Kidney epithelial cell (primary cell): Measurements from ENCODE around the gene C9orf153. TPM values are rescaled to one million over a fixed set of nuclear protein-coding genes. Genes with fewer than 3 reads are reported as not detected.

ENCODE experiments used
- DNase-seq: peaks from one replicate; pipeline ENCODE4 v3.0.0-alpha.2; 2010; ENCODE audit warnings: low read depth
- H3K27me3 ChIP-seq: 2 replicates; pipeline ENCODE4 v1.6.0; 2011; ENCODE audit warnings: low read length; ENCODE audit not compliant: control insufficient read depth, insufficient read depth
- H3K36me3 ChIP-seq: 2 replicates; pipeline ENCODE4 v1.5.1; 2011; ENCODE audit warnings: low read length; ENCODE audit not compliant: control insufficient read depth, insufficient read depth
- H3K4me3 ChIP-seq: 2 replicates; pipeline ENCODE4 v1.5.1; 2011; ENCODE audit warnings: low read depth, mild to moderate bottlenecking, control low read depth, low read length
- total RNA-seq: library from RNA; depleted of rRNA; stranded (reverse); fragments of >200 nt; gene quantifications from 2 replicates; pipeline ENCODE4 v1.2.3, GENCODE V29; 2015
- TF ChIP-seq, protein P1 (sequence below): IDR thresholded peaks from 2 replicates; pipeline ENCODE4 v1.5.1; 2011; ENCODE audit warnings: mild to moderate bottlenecking, moderate library complexity, low read length, control low read depth, inconsistent platforms; ENCODE audit not compliant: insufficient read depth, poor library complexity, severe bottlenecking

Gene C9orf153
- total RNA-seq, 1 donor from 2014 or later = not detected

DNA sequence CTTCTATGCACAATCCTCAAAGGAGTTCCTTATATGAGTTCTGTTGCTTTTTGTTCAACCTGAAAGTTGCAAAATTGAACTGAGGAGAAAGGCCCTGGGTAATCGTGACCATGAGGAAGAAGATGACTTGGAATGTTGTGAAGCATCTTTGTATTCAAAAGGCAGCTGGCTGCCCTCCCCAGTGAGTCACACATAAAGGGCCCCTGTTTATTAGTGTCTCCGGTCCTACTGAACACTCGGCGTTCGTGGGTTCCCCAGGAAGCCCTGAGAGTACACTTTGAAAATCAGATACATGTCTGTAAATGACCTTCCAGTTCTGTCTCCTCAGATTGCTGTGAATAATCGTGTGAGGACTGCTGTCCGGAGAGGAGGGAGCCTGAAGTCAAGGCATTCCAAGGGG lies 73.6 kb downstream of the C9orf153 start:
- Histone ChIP-seq H3K36me3 (no peaks in the 10 kb centered on the region), H3K27me3 (no peaks in the 10 kb centered on the region), H3K4me3 (no peak overlapping the region)
- no peak for DNase-seq
- TF ChIP-seq, protein P1, sequence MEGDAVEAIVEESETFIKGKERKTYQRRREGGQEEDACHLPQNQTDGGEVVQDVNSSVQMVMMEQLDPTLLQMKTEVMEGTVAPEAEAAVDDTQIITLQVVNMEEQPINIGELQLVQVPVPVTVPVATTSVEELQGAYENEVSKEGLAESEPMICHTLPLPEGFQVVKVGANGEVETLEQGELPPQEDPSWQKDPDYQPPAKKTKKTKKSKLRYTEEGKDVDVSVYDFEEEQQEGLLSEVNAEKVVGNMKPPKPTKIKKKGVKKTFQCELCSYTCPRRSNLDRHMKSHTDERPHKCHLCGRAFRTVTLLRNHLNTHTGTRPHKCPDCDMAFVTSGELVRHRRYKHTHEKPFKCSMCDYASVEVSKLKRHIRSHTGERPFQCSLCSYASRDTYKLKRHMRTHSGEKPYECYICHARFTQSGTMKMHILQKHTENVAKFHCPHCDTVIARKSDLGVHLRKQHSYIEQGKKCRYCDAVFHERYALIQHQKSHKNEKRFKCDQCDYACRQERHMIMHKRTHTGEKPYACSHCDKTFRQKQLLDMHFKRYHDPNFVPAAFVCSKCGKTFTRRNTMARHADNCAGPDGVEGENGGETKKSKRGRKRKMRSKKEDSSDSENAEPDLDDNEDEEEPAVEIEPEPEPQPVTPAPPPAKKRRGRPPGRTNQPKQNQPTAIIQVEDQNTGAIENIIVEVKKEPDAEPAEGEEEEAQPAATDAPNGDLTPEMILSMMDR = no peak

DNA sequence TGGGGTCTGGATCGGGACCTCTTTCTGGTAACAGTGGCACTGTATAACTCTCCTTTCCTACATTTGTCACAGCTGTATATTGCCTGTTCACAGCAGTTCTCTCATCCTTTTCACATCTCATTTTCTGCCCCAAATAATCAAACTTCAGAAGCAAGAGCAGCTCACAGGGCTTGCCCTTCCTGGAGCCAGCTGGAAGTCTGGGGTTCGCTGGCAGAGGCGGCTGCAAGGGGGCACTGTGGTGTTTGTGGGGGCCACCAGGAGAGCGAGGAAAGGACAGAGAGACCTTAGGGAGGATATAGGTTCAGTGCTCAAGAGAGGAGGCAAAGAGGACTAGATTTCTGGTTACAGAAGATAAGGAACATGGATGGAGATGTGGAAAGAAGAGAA lies 75.3 kb downstream of the C9orf153 start:
- TF ChIP-seq, protein P1 = no peak
- DNase-seq = no peak
- Histone ChIP-seq H3K27me3 (no peaks in the 10 kb centered on the region), H3K4me3 (no peak overlapping the region), H3K36me3 (no peaks in the 10 kb centered on the region)

DNA sequence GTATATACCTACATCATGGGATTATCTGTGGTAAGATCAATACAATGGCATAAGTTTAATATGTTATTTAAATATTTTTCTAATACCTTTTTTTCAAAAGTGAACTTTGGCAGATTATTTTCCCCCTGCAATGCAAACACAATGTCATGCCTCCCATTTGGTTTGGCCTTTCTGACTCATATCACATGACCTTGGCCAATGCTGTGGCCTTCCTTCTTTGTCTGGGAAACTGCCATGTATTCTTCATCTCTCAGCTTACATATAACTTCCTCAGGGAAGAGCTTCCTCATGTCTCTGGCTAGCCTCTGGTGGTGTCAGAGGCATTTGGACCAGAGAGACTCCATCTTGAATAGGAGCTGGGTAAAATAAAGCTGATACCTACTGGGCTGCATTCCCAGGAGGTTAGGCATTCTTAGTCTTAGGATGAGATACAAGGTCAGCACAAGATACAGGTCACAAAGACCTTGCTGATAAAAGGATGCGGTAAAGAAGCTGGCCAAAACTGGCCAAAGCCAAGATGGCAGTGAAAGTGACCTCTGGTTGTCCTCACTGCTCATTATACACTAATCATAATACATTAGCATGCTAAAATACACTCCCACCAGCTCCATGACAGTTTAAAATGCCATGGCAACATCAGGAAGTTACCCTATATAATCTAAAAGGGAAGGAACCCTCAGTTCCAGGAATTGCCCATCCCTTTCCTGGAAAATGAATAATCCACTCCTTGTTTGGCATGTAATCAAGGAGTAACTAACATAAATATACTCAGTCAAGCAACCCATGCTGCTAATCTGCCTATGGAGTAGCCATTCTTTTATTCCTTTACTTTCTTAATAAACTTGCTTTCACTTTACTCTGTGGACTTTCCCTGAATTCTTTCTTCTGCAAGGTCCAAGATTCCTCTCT lies 76.0 kb downstream of the C9orf153 start:
- DNase-seq = no peak
- TF ChIP-seq, protein P1 = no peak
- Histone ChIP-seq H3K36me3 (no peaks in the 10 kb centered on the region), H3K27me3 (no peaks in the 10 kb centered on the region), H3K4me3 (no peak overlapping the region)

DNA sequence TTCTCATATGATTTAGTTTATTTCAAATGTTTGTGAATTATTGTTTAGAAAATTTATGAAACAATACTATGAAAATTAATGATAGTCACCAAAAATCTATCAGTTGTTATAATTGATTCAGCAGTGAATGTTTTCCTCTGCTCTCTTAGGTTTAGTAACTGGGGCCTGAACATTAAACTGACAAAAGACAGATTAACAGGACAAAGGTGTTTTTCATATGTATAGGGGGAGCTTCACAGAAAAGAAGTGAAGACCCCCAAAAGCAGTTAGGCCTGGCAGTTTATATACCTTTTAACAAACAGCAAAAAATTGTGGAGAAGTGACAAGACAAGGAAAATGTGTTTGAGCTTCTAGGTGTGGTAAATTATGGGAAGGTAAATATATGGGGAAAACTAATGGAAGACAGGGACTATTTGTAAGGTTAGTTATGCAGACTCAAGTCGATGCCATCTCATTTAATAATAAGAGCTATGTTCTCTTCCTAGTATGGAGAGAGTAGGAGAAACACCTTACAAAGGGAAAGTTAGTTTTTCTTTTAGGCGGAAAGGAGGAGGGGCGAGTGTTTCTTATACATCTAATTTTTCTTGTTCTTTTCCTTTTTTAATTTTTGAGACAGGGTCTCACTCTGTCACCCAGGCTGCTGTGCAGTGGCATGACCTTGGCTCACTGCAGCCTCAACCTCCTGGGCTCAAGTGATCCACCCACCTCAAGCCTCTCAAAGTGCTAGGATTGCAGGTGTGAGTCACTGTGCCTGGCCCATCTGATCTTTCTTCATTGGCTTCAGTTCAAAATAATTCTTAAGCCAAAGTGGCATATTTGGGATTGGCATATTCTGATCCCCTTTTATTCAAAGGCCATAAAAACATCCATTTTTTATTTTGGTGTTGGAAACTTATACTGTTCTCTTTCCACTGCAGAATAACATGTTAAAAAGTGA lies 77.8 kb downstream of the C9orf153 start:
- no peaks in the 10 kb centered on the region for H3K27me3 ChIP-seq
- no peak overlapping the region for H3K4me3 ChIP-seq
- TF ChIP-seq, protein P1 = no peak
- no peak for DNase-seq
- no peaks in the 10 kb centered on the region for H3K36me3 ChIP-seq

DNA sequence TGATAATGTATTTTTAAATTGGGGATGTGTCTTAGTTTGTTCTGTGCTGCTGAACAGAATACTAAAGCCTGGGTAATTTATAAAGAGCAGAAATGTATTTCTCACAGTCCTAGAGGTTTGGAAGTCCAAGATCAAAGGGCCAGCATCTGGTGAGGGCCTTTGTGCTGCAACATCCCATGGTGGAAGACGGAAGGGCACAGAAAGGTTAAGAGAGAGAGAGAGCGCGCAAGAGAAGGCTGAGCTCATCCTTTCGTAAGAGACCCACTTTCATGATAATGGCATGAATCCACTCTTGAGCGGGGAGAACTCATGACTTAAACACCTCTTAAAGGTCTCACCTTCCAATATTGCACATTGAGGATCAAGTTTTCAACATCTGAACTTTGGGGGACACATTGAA lies 81.0 kb downstream of the C9orf153 start:
- no peak for DNase-seq
- H3K4me3 ChIP-seq = no peak overlapping the region
- no peaks in the 10 kb centered on the region for H3K36me3 ChIP-seq
- TF ChIP-seq, protein P1 = no peak
- H3K27me3 ChIP-seq = no peaks in the 10 kb centered on the region
